GM12878 (cell line): Measurements from ENCODE around the gene NGDN. TPM values are rescaled to one million over a fixed set of nuclear protein-coding genes. Genes with fewer than 3 reads are reported as not detected.

Experiments used
- ATAC-seq: fragments of 200-7000 bp; cut with Tn5 transposase; 3 replicates; pipeline ENCODE4 v1.9.1; 2020; ENCODE audit warnings: mild to moderate bottlenecking, moderate library complexity
- BruUV-seq: library from RNA; stranded (reverse); fragments of 400-500 nt; replicated peaks from 2 replicates; lab custom pipeline; 2021; lab: Mats Ljungman, UMichigan
- CTCF ChIA-PET: fragments of 300-600 bp; sonication (Branson Sonifier 250); formaldehyde crosslinking; extraction: SDS; loops from one replicate; lab custom pipeline; 2021; ENCODE audit warnings: inconsistent platforms; lab: Yijun Ruan, JAX
- POLR2A ChIA-PET: fragments of 350-600 bp; formaldehyde crosslinking; extraction: SDS; loops from one replicate; lab custom pipeline; 2021; ENCODE audit warnings: inconsistent platforms; lab: Charles Lee
- RAD21 ChIA-PET: fragments of 300-600 bp; sonication (Branson Sonifier 250); formaldehyde crosslinking; loops from one replicate; lab custom pipeline; 2023; ENCODE audit warnings: antibody characterized with exemption; ENCODE audit not compliant: unreplicated experiment; lab: Charles Lee
- SMC1A ChIA-PET: fragments of 300-600 bp; sonication (Branson Sonifier 250); formaldehyde crosslinking; loops from one replicate; lab custom pipeline; 2023; ENCODE audit not compliant: unreplicated experiment, uncharacterized antibody; lab: Charles Lee
- DNase-seq: peaks from one replicate; pipeline ENCODE4 v3.0.0-alpha.2; 2011; ENCODE audit warnings: low read depth, low spot score
- FAIRE-seq: peaks from 3 replicates; lab custom pipeline; 2011; peaks lifted over from hg19 to GRCh38; lab: Jason Lieb, UNC
- H2AFZ ChIP-seq: 2 replicates; pipeline ENCODE4 v1.6.0; 2011; ENCODE audit warnings: low read depth, low read length, control low read depth; ENCODE audit not compliant: control insufficient read depth
- H3K27ac ChIP-seq: 2 replicates; pipeline ENCODE4 v1.5.1; 2011; ENCODE audit warnings: control low read depth; ENCODE audit not compliant: control insufficient read depth, insufficient read depth
- H3K27me3 ChIP-seq, 2 experiments: replicated peaks in 1 of 2; 2 replicates each; pipeline versions ENCODE4 v1.6.0 to v1.6.1; 2011; ENCODE audit warnings: low read length in 1 of 2; ENCODE audit not compliant: control insufficient read depth in 2 of 2, insufficient read depth in 2 of 2
- H3K36me3 ChIP-seq, 2 experiments: 2 replicates each; pipeline ENCODE4 v1.5.1; 2011; ENCODE audit warnings: low read length in 1 of 2; ENCODE audit not compliant: control insufficient read depth in 2 of 2, insufficient read depth in 2 of 2
- H3K4me1 ChIP-seq: 2 replicates; pipeline ENCODE4 v1.6.1; 2011; ENCODE audit warnings: mild to moderate bottlenecking, low read length, moderate library complexity, mixed read lengths; ENCODE audit not compliant: control insufficient read depth, insufficient read depth
- H3K4me2 ChIP-seq: 2 replicates; pipeline ENCODE4 v1.6.0; 2011; ENCODE audit warnings: control low read depth; ENCODE audit not compliant: control insufficient read depth, insufficient read depth
- H3K4me3 ChIP-seq: fragments of 200-600 bp; sonication (generic); 2 replicates; pipeline ENCODE4 v1.5.1; 2016
- H3K79me2 ChIP-seq: 2 replicates; pipeline ENCODE4 v1.6.0; 2011; ENCODE audit warnings: low read length; ENCODE audit not compliant: control insufficient read depth, insufficient read depth
- H3K9ac ChIP-seq: 2 replicates; pipeline ENCODE4 v1.8.0; 2011; ENCODE audit warnings: low read length, control low read depth, mixed read lengths; ENCODE audit not compliant: control insufficient read depth, insufficient read depth
- H3K9me3 ChIP-seq: replicated peaks from 3 replicates; pipeline ENCODE4 v1.5.1; 2011; ENCODE audit warnings: mild to moderate bottlenecking, low read length; ENCODE audit not compliant: control insufficient read depth, insufficient read depth
- H4K20me1 ChIP-seq: 2 replicates; pipeline ENCODE4 v1.6.0; 2011; ENCODE audit not compliant: control insufficient read depth, insufficient read depth
- ASH2L ChIP-seq: fragments of 300-600, 200-600 bp; sonication (generic); IDR thresholded peaks from 2 replicates; pipeline ENCODE4 v1.6.1; 2017; ENCODE audit warnings: low read depth, mild to moderate bottlenecking, borderline replicate concordance
- EED ChIP-seq: sonication (generic); IDR thresholded peaks from 2 replicates; pipeline ENCODE4 v1.6.1; 2016; ENCODE audit warnings: antibody characterized with exemption, low read depth
- HDAC6 ChIP-seq: fragments of 200-600 bp; sonication (generic); IDR thresholded peaks from one replicate; pipeline ENCODE4 v1.8.0; 2017; ENCODE audit warnings: antibody characterized with exemption; ENCODE audit not compliant: unreplicated experiment
- IKZF2 ChIP-seq, 2 experiments: fragments of 450-650 bp; IDR thresholded peaks; 2 replicates each; pipeline ENCODE4 v1.6.1; 2017; ENCODE audit warnings: mild to moderate bottlenecking in 2 of 2, moderate library complexity in 2 of 2
- IRF4 ChIP-seq: IDR thresholded peaks from 2 replicates; pipeline ENCODE4 v1.6.1; 2011; ENCODE audit warnings: low read depth, low read length
- MYC ChIP-seq: IDR thresholded peaks from 2 replicates; pipeline ENCODE4 v1.6.1; 2011; ENCODE audit warnings: mild to moderate bottlenecking, low read length, moderate library complexity, inconsistent platforms; ENCODE audit not compliant: insufficient read depth, insufficient replicate concordance, insufficient read length, severe bottlenecking
- POLR2A ChIP-seq: IDR thresholded peaks from 2 replicates; pipeline ENCODE4 v1.6.1; 2011; ENCODE audit warnings: low read depth, mild to moderate bottlenecking, low read length
- POU2F2 ChIP-seq: IDR thresholded peaks from 3 replicates; pipeline ENCODE4 v1.6.1; 2011; ENCODE audit warnings: low read depth, mild to moderate bottlenecking, low read length, borderline replicate concordance
- RAD21 ChIP-seq: IDR thresholded peaks from 2 replicates; pipeline ENCODE4 v1.6.1; 2011; ENCODE audit warnings: mild to moderate bottlenecking, low read depth, low read length, moderate library complexity; ENCODE audit not compliant: insufficient read depth
- RFX5 ChIP-seq: IDR thresholded peaks from 2 replicates; pipeline ENCODE4 v1.6.1; 2011; ENCODE audit warnings: low read depth, low read length, improper control_type of control experiment
- STAT3 ChIP-seq: IDR thresholded peaks from 2 replicates; pipeline ENCODE4 v1.6.1; 2011; ENCODE audit warnings: low read depth, low read length, improper control_type of control experiment
- ZNF622 ChIP-seq: fragments of 450-650 bp; IDR thresholded peaks from 2 replicates; pipeline ENCODE4 v1.6.1; 2017; ENCODE audit warnings: mild to moderate bottlenecking, inconsistent platforms
- ZSCAN29 ChIP-seq: fragments of 450-650 bp; IDR thresholded peaks from 2 replicates; pipeline ENCODE4 v1.6.1; 2017; ENCODE audit warnings: mild to moderate bottlenecking, moderate library complexity
- WGBS: methylation state at CpG from one replicate; pipeline ENCODE4 v1.1.6; 2016; ENCODE audit warnings: low lambda C conversion rate; ENCODE audit not compliant: insufficient replicate concordance, insufficient coverage; ENCODE audit errors: missing lambda C conversion rate; 5-methylcytosine and 5-hydroxymethylcytosine counted together
- in situ Hi-C: fragments of 300-500 bp; cut with MboI; formaldehyde crosslinking; loops from 9 replicates; pipeline ENCODE4 v1.14.3; 2018; ENCODE audit warnings: mixed read lengths
- intact Hi-C: fragments of 100-400 bp; cut with micrococcal nuclease; formaldehyde crosslinking; loops from one replicate; pipeline ENCODE4 v1.14.2; 2022; ENCODE audit not compliant: unreplicated experiment
- polyA plus RNA-seq, 11 experiments: library from polyadenylated mRNA; depleted of rRNA in 4 of 11; unstranded in 6 of 11; stranded (reverse) in 5 of 11; fragments of >200 nt; fragmentation: Nextera tagmentation in 4 of 11; fragmentation: Illumina TruSeq in 1 of 11; extraction: Ambion mirVana in 4 of 11; extraction: Trizol in 1 of 11; gene quantifications; 1 replicate in 1 of 11; 2 replicates in 10 of 11; pipeline versions ENCODE4 v1.2.1 to v1.2.3, GENCODE V29; 2011 to 2016; ENCODE audit warnings: inconsistent platforms in 2 of 11, missing spikeins in 2 of 11, low read depth in 1 of 11
- total RNA-seq, 4 experiments: library from RNA; depleted of rRNA in 3 of 4; stranded (reverse); fragments of >200 nt in 3 of 4; fragmentation: Illumina TruSeq in 1 of 4; extraction: Trizol in 1 of 4; gene quantifications; 2 replicates each; pipeline versions ENCODE4 v1.2.1 to v1.2.3, GENCODE V29; 2013 to 2021
- TF ChIP-seq, protein P1 (sequence below): IDR thresholded peaks from 2 replicates; pipeline ENCODE4 v1.6.1; 2011; ENCODE audit warnings: borderline replicate concordance, low read depth, mild to moderate bottlenecking, moderate library complexity, low read length; ENCODE audit not compliant: insufficient read depth, poor library complexity, severe bottlenecking
- TF ChIP-seq, protein P2 (sequence below): fragments of 450-650 bp; IDR thresholded peaks from 2 replicates; pipeline ENCODE4 v1.6.1; 2017; ENCODE audit warnings: mild to moderate bottlenecking

Gene NGDN
- total and polyA plus RNA-seq, 10 of the 15 experiments (the other 5 are each of a cell fraction or from before 2014, with no cell fraction given): 40.4 to 163 (median 71.4) TPM

DNA sequence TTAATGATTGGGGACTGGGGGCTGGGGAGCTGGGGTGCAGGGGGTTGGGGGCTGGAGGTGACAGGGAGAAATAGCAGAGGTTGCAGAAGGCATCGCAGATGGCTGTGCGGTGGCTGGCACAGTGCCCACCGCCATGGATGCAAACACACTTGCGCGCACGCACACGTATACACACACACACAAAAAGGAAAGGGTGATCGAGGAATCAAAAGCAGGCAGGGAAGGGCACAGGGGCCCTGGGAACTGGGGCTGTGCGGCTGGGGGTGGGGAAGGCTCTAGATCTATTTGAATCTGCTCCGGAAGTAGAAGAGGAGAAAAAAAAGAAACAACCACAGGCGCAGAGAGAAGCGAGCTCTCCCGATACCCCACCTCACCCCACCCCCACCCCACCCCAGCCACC is 42.7 kb downstream of the NGDN start:
- no peak for FAIRE-seq
- ChIA-PET RAD21 (no interaction called here), CTCF (interaction anchor here (0.9 to 1.3 kb wide), 2 partner anchors 24 to 34 kb away, joined by 3 read pairs; no protein-coding TSS in a partner anchor), SMC1A (interaction anchor here (0.9 kb wide), 1 partner anchor 189 kb away, joined by 3 read pairs; no protein-coding TSS in a partner anchor), POLR2A (no interaction called here)
- Histone ChIP-seq H3K27me3 (no peaks in the 10 kb centered on the region), H2AFZ (no peak overlapping the region), H3K4me1 (no peaks in the 10 kb centered on the region), H3K4me3 (no peak overlapping the region), H3K4me2 (no peak overlapping the region), H3K9ac (no peak overlapping the region), H3K79me2 (no peaks in the 10 kb centered on the region), H3K36me3 (no peaks in the 10 kb centered on the region), H3K9me3 (no peaks in the 10 kb centered on the region), H4K20me1 (no peaks in the 10 kb centered on the region), H3K27ac (no peak overlapping the region)
- no TSS peak for BruUV-seq
- ATAC-seq: no peak
- no peak for TF ChIP-seq POU2F2
- no peak for TF ChIP-seq IRF4
- no peak for DNase-seq
- intact Hi-C loops: no loop called here
- in situ Hi-C loops: no loop called here
- WGBS: 67% methylated on average over 12 of the region's 13 CpGs

DNA sequence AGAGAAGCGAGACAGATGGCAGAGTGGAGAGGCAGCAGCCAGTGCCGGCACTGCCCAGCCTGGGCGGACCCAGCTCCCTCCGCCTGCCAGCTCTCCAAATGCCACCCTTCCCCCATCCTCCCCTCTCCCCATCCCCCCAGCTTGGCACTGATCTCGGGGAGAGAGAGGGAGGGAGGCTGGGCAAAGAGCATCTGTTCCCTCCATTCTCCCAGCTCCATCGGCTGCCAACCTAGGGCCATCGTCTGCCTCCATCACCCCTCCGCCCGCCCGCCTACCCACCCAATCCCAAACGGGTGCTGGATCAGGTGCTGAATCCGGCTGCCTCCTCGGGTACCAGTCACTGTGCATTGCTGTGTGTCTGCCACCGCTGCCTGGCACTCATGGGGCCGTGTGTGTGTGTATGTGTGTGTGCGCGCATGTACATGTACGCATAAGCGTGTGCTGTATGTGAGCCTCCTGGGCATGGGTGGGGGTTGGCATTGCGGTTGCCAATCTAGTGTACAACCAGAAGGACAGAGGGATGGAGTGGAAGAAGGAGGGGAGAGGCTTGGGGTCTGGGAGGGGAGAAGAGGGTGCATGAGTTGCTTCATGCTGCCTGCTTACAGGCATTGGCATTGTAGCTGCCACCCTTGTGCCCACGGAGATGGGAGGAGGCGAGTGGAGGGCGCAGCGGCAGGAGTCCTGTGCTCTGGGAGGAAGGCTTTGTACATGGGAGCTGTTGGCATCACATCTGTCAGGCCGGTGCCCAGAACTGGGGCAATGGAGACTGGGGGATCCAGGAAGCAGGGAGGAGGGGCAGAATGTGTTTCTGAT is 43.7 kb downstream of the NGDN start:
- Histone ChIP-seq H4K20me1 (no peaks in the 10 kb centered on the region), H3K36me3 (no peaks in the 10 kb centered on the region), H3K4me3 (no peak overlapping the region), H3K27me3 (no peaks in the 10 kb centered on the region), H3K9ac (no peak overlapping the region), H3K27ac (no peak overlapping the region), H3K9me3 (no peaks in the 10 kb centered on the region), H3K4me1 (no peaks in the 10 kb centered on the region), H2AFZ (no peak overlapping the region), H3K4me2 (no peak overlapping the region), H3K79me2 (no peaks in the 10 kb centered on the region)
- SMC1A ChIA-PET: interaction anchor here (0.6 kb wide), 1 partner anchor 541 kb away, joined by 3 read pairs; no protein-coding TSS in a partner anchor
- CTCF ChIA-PET: no interaction called here
- 77% methylated on average over 19 of the region's 25 CpGs for WGBS
- FAIRE-seq (no peak), ATAC-seq (no peak), DNase-seq (no peak)
- BruUV-seq: no TSS peak
- RAD21 ChIA-PET: no interaction called here
- POLR2A ChIA-PET: no interaction called here
- in situ Hi-C loops (no loop called here), intact Hi-C loops (no loop called here)
- TF ChIP-seq, protein P1, sequence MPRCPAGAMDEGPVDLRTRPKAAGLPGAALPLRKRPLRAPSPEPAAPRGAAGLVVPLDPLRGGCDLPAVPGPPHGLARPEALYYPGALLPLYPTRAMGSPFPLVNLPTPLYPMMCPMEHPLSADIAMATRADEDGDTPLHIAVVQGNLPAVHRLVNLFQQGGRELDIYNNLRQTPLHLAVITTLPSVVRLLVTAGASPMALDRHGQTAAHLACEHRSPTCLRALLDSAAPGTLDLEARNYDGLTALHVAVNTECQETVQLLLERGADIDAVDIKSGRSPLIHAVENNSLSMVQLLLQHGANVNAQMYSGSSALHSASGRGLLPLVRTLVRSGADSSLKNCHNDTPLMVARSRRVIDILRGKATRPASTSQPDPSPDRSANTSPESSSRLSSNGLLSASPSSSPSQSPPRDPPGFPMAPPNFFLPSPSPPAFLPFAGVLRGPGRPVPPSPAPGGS: no peak
- TF ChIP-seq POLR2A: no peak
- TF ChIP-seq, protein P2, sequence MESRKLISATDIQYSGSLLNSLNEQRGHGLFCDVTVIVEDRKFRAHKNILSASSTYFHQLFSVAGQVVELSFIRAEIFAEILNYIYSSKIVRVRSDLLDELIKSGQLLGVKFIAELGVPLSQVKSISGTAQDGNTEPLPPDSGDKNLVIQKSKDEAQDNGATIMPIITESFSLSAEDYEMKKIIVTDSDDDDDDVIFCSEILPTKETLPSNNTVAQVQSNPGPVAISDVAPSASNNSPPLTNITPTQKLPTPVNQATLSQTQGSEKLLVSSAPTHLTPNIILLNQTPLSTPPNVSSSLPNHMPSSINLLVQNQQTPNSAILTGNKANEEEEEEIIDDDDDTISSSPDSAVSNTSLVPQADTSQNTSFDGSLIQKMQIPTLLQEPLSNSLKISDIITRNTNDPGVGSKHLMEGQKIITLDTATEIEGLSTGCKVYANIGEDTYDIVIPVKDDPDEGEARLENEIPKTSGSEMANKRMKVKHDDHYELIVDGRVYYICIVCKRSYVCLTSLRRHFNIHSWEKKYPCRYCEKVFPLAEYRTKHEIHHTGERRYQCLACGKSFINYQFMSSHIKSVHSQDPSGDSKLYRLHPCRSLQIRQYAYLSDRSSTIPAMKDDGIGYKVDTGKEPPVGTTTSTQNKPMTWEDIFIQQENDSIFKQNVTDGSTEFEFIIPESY: no peak
- TF ChIP-seq ASH2L: no peak
- no peak for TF ChIP-seq ZNF622
- no peak for TF ChIP-seq RFX5
- TF ChIP-seq ZSCAN29: no peak
- no peak for TF ChIP-seq RAD21
- TF ChIP-seq HDAC6: no peak
- TF ChIP-seq STAT3: no peak
- TF ChIP-seq EED: no peak
- TF ChIP-seq IKZF2 (IDR thresholded peaks at IDR 0.05): no peak
- TF ChIP-seq MYC: no peak
